ENCODE measurements around the gene LAG3.

DNA sequence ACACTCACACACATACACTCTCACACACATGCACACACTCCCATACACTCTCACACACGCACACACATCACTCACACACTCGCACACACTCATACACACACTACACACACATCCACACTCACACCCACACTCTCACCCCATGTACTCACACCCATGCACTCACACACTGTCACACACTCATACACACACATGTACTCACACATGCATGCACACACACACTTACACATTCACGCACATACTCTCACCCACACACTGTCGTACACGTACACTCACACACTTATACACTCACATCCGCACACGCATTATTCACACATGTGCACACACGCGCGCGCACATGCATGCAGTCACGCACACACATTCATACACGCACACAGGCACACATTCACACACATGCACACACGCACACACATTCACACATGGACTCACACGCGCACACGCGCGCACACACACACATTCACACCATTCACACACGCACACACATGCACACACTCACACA lies 45.4 kb downstream of the LAG3 start:
- TF ChIP-seq GATA3 (IDR thresholded peaks at IDR 0.05; ENCODE audit: low read depth, low read length) (no peak), GATA2 (IDR thresholded peaks at IDR 0.05; ENCODE audit: low read depth, low read length) (no peak)
